H1 (cell line): ENCODE measurements around the gene ADRA2C. TPM values are rescaled to one million over a fixed set of nuclear protein-coding genes. Genes with fewer than 3 reads are reported as not detected.
A peak's percentile ranks its signal among the peaks of the same experiment; 100 is the strongest.

Experiments used
- CTCF ChIA-PET: fragments of 300-600 bp; sonication (Branson Sonifier 250); formaldehyde crosslinking; loops from one replicate; lab custom pipeline; 2021; ENCODE audit not compliant: partially characterized antibody; lab: Charles Lee
- POLR2A ChIA-PET: fragments of 300-600 bp; sonication (Branson Sonifier 250); formaldehyde crosslinking; loops from one replicate; lab custom pipeline; 2021; ENCODE audit warnings: inconsistent platforms; ENCODE audit not compliant: partially characterized antibody; lab: Charles Lee
- DNase-seq, 2 experiments: peaks; one replicate each; pipeline versions ENCODE4 v3.0.0 to v3.0.0-alpha.2; 2010 to 2022; ENCODE audit warnings: low spot score in 2 of 2, low read depth in 1 of 2, mixed read lengths in 1 of 2
- FAIRE-seq: peaks from 2 replicates; lab custom pipeline; 2011; peaks lifted over from hg19 to GRCh38; lab: Jason Lieb, UNC
- H2AFZ ChIP-seq: 2 replicates; pipeline ENCODE4 v1.8.1; 2012; ENCODE audit warnings: low read length, inconsistent platforms
- H2AK5ac ChIP-seq: 2 replicates; pipeline ENCODE4 v1.6.1; 2013; ENCODE audit warnings: low read depth, low read length
- H2BK120ac ChIP-seq: replicated peaks from 2 replicates; pipeline ENCODE3; 2013; ENCODE audit warnings: low read depth, low read length, inconsistent platforms
- H2BK12ac ChIP-seq: 2 replicates; pipeline ENCODE4 v1.6.1; 2013; ENCODE audit warnings: low read depth, low read length
- H2BK15ac ChIP-seq: 2 replicates; pipeline ENCODE4 v1.6.1; 2013; ENCODE audit warnings: low read length
- H2BK20ac ChIP-seq: 2 replicates; pipeline ENCODE4 v1.6.1; 2013; ENCODE audit warnings: low read length
- H2BK5ac ChIP-seq: 2 replicates; pipeline ENCODE4 v1.6.1; 2013; ENCODE audit warnings: low read depth, low read length
- H3K14ac ChIP-seq: 2 replicates; pipeline ENCODE4 v1.6.1; 2013; ENCODE audit warnings: inconsistent platforms; ENCODE audit not compliant: insufficient read length
- H3K18ac ChIP-seq: 2 replicates; pipeline ENCODE4 v1.6.1; 2013; ENCODE audit warnings: low read length; ENCODE audit errors: extremely low read depth
- H3K23ac ChIP-seq: 2 replicates; pipeline ENCODE4 v1.6.1; 2013; ENCODE audit warnings: inconsistent platforms; ENCODE audit not compliant: insufficient read length
- H3K23me2 ChIP-seq: 2 replicates; pipeline ENCODE4 v1.6.1; 2013; ENCODE audit warnings: low read depth, low read length
- H3K27ac ChIP-seq: 2 replicates; pipeline ENCODE4 v1.6.1; 2011; ENCODE audit warnings: low read depth, low read length, inconsistent platforms
- H3K27me3 ChIP-seq, 4 experiments: replicated peaks in 1 of 4; 1 replicate in 1 of 4; 2 replicates in 3 of 4; pipeline versions ENCODE4 v1.6.1 to v1.8.1; 2011 to 2013; ENCODE audit warnings: low read length in 3 of 4, mild to moderate bottlenecking in 3 of 4, inconsistent platforms in 2 of 4, mixed read lengths in 2 of 4, moderate library complexity in 1 of 4; ENCODE audit not compliant: control insufficient read depth in 3 of 4, insufficient read depth in 3 of 4; ENCODE audit errors: extremely low read depth in 1 of 4
- H3K36me3 ChIP-seq, 4 experiments: 2 replicates each; pipeline versions ENCODE4 v1.6.1 to v1.8.1; 2011 to 2013; ENCODE audit warnings: mild to moderate bottlenecking in 4 of 4, low read length in 3 of 4, moderate library complexity in 2 of 4, control low read depth in 1 of 4, inconsistent platforms in 1 of 4; ENCODE audit not compliant: insufficient read depth in 4 of 4, control insufficient read depth in 2 of 4
- H3K4ac ChIP-seq: replicated peaks from 2 replicates; pipeline ENCODE3; 2013; ENCODE audit warnings: low read length, low read depth, mixed read lengths, inconsistent platforms; ENCODE audit not compliant: insufficient read length
- H3K4me1 ChIP-seq, 4 experiments: replicated peaks in 1 of 4; 1 replicate in 1 of 4; 2 replicates in 3 of 4; pipeline versions ENCODE4 v1.6.1 to v1.8.1; 2011 to 2013; ENCODE audit warnings: low read length in 3 of 4, inconsistent platforms in 2 of 4, mixed read lengths in 1 of 4; ENCODE audit not compliant: insufficient read depth in 4 of 4, control insufficient read depth in 3 of 4
- H3K4me2 ChIP-seq, 2 experiments: 2 replicates each; pipeline versions ENCODE4 v1.6.1 to v1.8.1; 2011 to 2013; ENCODE audit warnings: low read depth in 2 of 2, low read length in 2 of 2, control low read depth in 1 of 2, inconsistent platforms in 1 of 2, mild to moderate bottlenecking in 1 of 2; ENCODE audit not compliant: insufficient read depth in 1 of 2
- H3K4me3 ChIP-seq, 4 experiments: fragments of 200-600, 300-600 bp in 1 of 4; sonication (generic), shearing (Covaris generic), sonication (Bioruptor Twin) in 1 of 4; 2 replicates each; pipeline versions ENCODE4 v1.5.1 to v1.8.1; 2011 to 2016; ENCODE audit warnings: low read length in 4 of 4, low read depth in 3 of 4, control low read depth in 2 of 4, inconsistent platforms in 2 of 4, mild to moderate bottlenecking in 2 of 4, mixed read lengths in 1 of 4, moderate library complexity in 1 of 4; ENCODE audit not compliant: insufficient read depth in 2 of 4; ENCODE audit errors: extremely low read depth in 1 of 4
- H3K56ac ChIP-seq: replicated peaks from 2 replicates; pipeline ENCODE3; 2013; ENCODE audit warnings: low read depth, mild to moderate bottlenecking, mixed read lengths, low read length, inconsistent platforms; ENCODE audit not compliant: insufficient read length
- H3K79me1 ChIP-seq: 2 replicates; pipeline ENCODE4 v1.6.1; 2013; ENCODE audit warnings: low read depth, low read length, control low read depth
- H3K79me2 ChIP-seq, 2 experiments: 2 replicates each; pipeline versions ENCODE4 v1.6.1 to v1.8.1; 2012 to 2013; ENCODE audit warnings: low read length in 2 of 2, mild to moderate bottlenecking in 2 of 2, inconsistent platforms in 1 of 2; ENCODE audit not compliant: insufficient read depth in 2 of 2, control insufficient read depth in 1 of 2
- H3K9ac ChIP-seq, 4 experiments: replicated peaks in 1 of 4; 1 replicate in 1 of 4; 2 replicates in 3 of 4; pipeline versions ENCODE4 v1.6.1 to v1.8.1; 2011 to 2013; ENCODE audit warnings: low read depth in 3 of 4, low read length in 3 of 4, control low read depth in 2 of 4, mild to moderate bottlenecking in 2 of 4, moderate library complexity in 2 of 4, inconsistent platforms in 1 of 4; ENCODE audit errors: extremely low read depth in 1 of 4
- H3K9me3 ChIP-seq, 2 experiments: 2 replicates each; pipeline versions ENCODE4 v1.6.1 to v1.8.1; 2012 to 2013; ENCODE audit warnings: mild to moderate bottlenecking in 2 of 2, moderate library complexity in 2 of 2, control low read depth in 1 of 2, inconsistent platforms in 1 of 2, low read depth in 1 of 2, low read length in 1 of 2, mixed read lengths in 1 of 2; ENCODE audit not compliant: insufficient read depth in 2 of 2
- H4K20me1 ChIP-seq, 2 experiments: replicated peaks in 1 of 2; 2 replicates each; pipeline versions ENCODE3 to v1.8.1; 2011 to 2013; ENCODE audit warnings: inconsistent platforms in 2 of 2, low read length in 2 of 2, mild to moderate bottlenecking in 1 of 2; ENCODE audit not compliant: insufficient read depth in 2 of 2, control insufficient read depth in 1 of 2
- H4K5ac ChIP-seq: 2 replicates; pipeline ENCODE4 v1.6.1; 2013; ENCODE audit warnings: low read length, low read depth, mixed read lengths, inconsistent platforms; ENCODE audit not compliant: insufficient read length
- H4K8ac ChIP-seq: 2 replicates; pipeline ENCODE4 v1.8.0; 2013; ENCODE audit warnings: mild to moderate bottlenecking, moderate library complexity, low read length, inconsistent platforms; ENCODE audit not compliant: insufficient read depth; ENCODE audit errors: extremely low read depth
- H4K91ac ChIP-seq: replicated peaks from 2 replicates; pipeline ENCODE3; 2013; ENCODE audit warnings: low read length, mixed read lengths, inconsistent platforms; ENCODE audit not compliant: insufficient read length
- HDAC2 ChIP-seq, 2 experiments: fragments of 300-600 bp in 1 of 2; sonication (generic) in 1 of 2; IDR thresholded peaks; 2 replicates each; pipeline ENCODE4 v1.6.1; 2011 to 2012; ENCODE audit warnings: low read depth in 2 of 2, low read length in 2 of 2, mild to moderate bottlenecking in 2 of 2, moderate library complexity in 2 of 2, borderline replicate concordance in 1 of 2, inconsistent platforms in 1 of 2
- HDAC6 ChIP-seq: IDR thresholded peaks from one replicate; pipeline ENCODE4 v1.7.1; 2012; ENCODE audit warnings: low read depth, mild to moderate bottlenecking, inconsistent platforms, low read length, moderate library complexity
- MAFK ChIP-seq: IDR thresholded peaks from 2 replicates; pipeline ENCODE4 v1.6.1; 2012; ENCODE audit warnings: low read depth, mild to moderate bottlenecking, improper control_type of control experiment, low read length
- POLR2A ChIP-seq, 2 experiments: IDR thresholded peaks; 1 replicate in 1 of 2; 2 replicates in 1 of 2; pipeline ENCODE4 v1.6.1; 2011; ENCODE audit warnings: low read depth in 2 of 2, low read length in 2 of 2, mild to moderate bottlenecking in 2 of 2; ENCODE audit errors: control extremely low read depth in 1 of 2
- SIN3A ChIP-seq, 2 experiments: IDR thresholded peaks in 1 of 2; conservative IDR thresholded peaks in 1 of 2; 2 replicates each; pipeline ENCODE4 v1.6.1; 2011 to 2012; ENCODE audit warnings: low read length in 2 of 2, improper control_type of control experiment in 1 of 2, low read depth in 1 of 2, mild to moderate bottlenecking in 1 of 2
- SP4 ChIP-seq: IDR thresholded peaks from 2 replicates; pipeline ENCODE4 v1.6.1; 2012; ENCODE audit warnings: low read length, inconsistent platforms
- TAF1 ChIP-seq: IDR thresholded peaks from 2 replicates; pipeline ENCODE4 v1.6.1; 2011; ENCODE audit warnings: mild to moderate bottlenecking, low read depth, low read length
- TAF7 ChIP-seq: optimal IDR thresholded peaks from 2 replicates; pipeline ENCODE3; 2011; ENCODE audit warnings: low read depth, mild to moderate bottlenecking, inconsistent platforms, low read length, moderate library complexity, borderline replicate concordance
- WGBS, 2 experiments: shearing (Covaris generic) in 1 of 2; methylation state at CpG; one replicate each; pipeline versions ENCODE4 v1.1.6 to v1.1.7; 2013 to 2015; ENCODE audit warnings: low lambda C conversion rate in 2 of 2, mixed read lengths in 2 of 2, inconsistent platforms in 1 of 2, low coverage in 1 of 2, missing lambda C conversion rate in 1 of 2; ENCODE audit not compliant: insufficient replicate concordance in 2 of 2, insufficient coverage in 1 of 2, insufficient read length in 1 of 2; ENCODE audit errors: extremely low coverage in 1 of 2, missing lambda C conversion rate in 1 of 2; 5-methylcytosine and 5-hydroxymethylcytosine counted together
- polyA plus RNA-seq, 7 experiments: library from polyadenylated mRNA; depleted of rRNA in 3 of 7; stranded (reverse) in 5 of 7; unstranded in 2 of 7; fragments of >200 nt in 5 of 7; fragments of 200-250 nt in 2 of 7; gene quantifications; 1 replicate in 5 of 7; 2 replicates in 1 of 7; 4 replicates in 1 of 7; pipeline versions ENCODE4 v1.2.1 to v1.2.3, GENCODE V29; 2011 to 2013; ENCODE audit warnings: missing spikeins in 2 of 7, mixed read lengths in 2 of 7
- total RNA-seq: library from RNA; stranded (reverse); fragmentation: NEBNext Ultra II Directional; extraction: Animal tissue kit (Norgen Biotek cat#: 25700); gene quantifications from 2 replicates; pipeline ENCODE4 v1.2.1, GENCODE V29; 2021

Gene ADRA2C
- total and polyA plus RNA-seq, 2 of the 8 experiments (the other 6 are each of a cell fraction or from before 2014, with no cell fraction given), result 14.6 to 14.8 TPM

DNA sequence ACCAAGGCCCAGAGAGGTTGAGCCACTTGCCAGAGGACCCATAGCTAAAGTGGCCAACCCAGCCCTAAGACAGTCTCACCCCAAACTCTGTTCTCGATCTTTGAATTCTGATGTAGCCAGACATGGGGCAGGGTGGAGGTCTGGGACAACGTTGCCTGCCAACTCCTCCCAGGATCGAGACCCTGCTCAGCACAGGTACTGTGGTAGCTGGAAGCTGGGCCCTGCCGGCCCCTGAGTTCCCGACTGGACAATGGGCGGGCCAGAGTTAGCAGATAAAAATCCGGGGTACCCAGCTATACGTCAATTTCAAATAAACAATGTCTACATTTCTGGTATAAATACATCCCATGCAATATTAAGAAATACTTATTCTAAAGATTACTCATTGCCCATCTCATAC lies 35.3 kb downstream of the ADRA2C start:
- peak overlapping the region; percentile 60 for H4K91ac ChIP-seq
- TF ChIP-seq HDAC6, result no peak
- TF ChIP-seq TAF1, result no peak
- TF ChIP-seq TAF7, result no peak
- no peak for TF ChIP-seq SP4
- no peak for TF ChIP-seq POLR2A (IDR thresholded peaks at IDR 0.05; ENCODE audit: control extremely low read depth in 1 of 2, low read depth in 2 of 2, low read length in 2 of 2)
- TF ChIP-seq HDAC2 (IDR thresholded peaks at IDR 0.05; ENCODE audit: borderline replicate concordance in 1 of 2, low read depth in 2 of 2, low read length in 2 of 2), result no peak
- TF ChIP-seq SIN3A (conservative IDR thresholded peaks at IDR 0.05 in 1 of 2, IDR thresholded peaks at IDR 0.05 in 1 of 2; ENCODE audit: low read depth in 1 of 2, low read length in 2 of 2), result no peak
- no peak for TF ChIP-seq MAFK
- H2BK20ac ChIP-seq, result no peak overlapping the region; the same call in 1 of the 2 replicates
- H4K20me1 ChIP-seq, result no peaks in the 10 kb centered on the region
- ChIA-PET POLR2A (interaction anchor here (0.9 to 1.3 kb wide), 3 partner anchors 8 to 71 kb away, joined by 3 read pairs; no protein-coding TSS in a partner anchor), CTCF (interaction anchor here (0.6 to 2.2 kb wide), 11 partner anchors 8 to 149 kb away, joined by 3 to 10 read pairs (median 4); no protein-coding TSS in a partner anchor)
- no peak overlapping the region for H3K9ac ChIP-seq
- no peak overlapping the region for H2BK120ac ChIP-seq
- H3K56ac ChIP-seq, result no peak overlapping the region
- FAIRE-seq (no peak), DNase-seq (no peak)
- 94% methylated on average over 8 of the region's 8 CpGs; no CpG with 5 or more reads in 1 of the 2 experiments for whole genome bisulfite sequencing, 2 experiments
- H2AK5ac ChIP-seq, result no peak overlapping the region
- H3K23me2 ChIP-seq, result no peaks in the 10 kb centered on the region
- no peak overlapping the region for H2AFZ ChIP-seq
- H3K4me2 ChIP-seq, result no peak overlapping the region
- H2BK5ac ChIP-seq, result no peak overlapping the region
- H3K14ac ChIP-seq, result no peak overlapping the region
- H3K4me3 ChIP-seq, result no peak overlapping the region
- H3K4ac ChIP-seq, result no peak overlapping the region
- no peaks in the 10 kb centered on the region for H3K79me1 ChIP-seq
- 0 out of 2 replicates have a peak overlapping the region, but pooled peaks have one; percentile 6 for H2BK12ac ChIP-seq
- no peaks in the 10 kb centered on the region for H3K79me2 ChIP-seq
- peaks cover 0 to 3% (median 0%) of the 10 kb centered on the region in 4 experiments; a peak in 1 of 7 replicates for H3K27me3 ChIP-seq
- H4K8ac ChIP-seq, result no peak overlapping the region; the same call in 1 of the 2 replicates
- no peak overlapping the region for H3K18ac ChIP-seq
- H3K23ac ChIP-seq, result no peak overlapping the region
- peaks cover 4 to 17% (median 8%) of the 10 kb centered on the region in 4 experiments; a peak in 6 of 7 replicates for H3K4me1 ChIP-seq
- no peaks in the 10 kb centered on the region; a peak in 1 of 8 replicates for H3K36me3 ChIP-seq
- H2BK15ac ChIP-seq, result no peak overlapping the region
- no peak overlapping the region for H3K27ac ChIP-seq
- no peak overlapping the region for H4K5ac ChIP-seq
- peaks cover 4 to 6% of the 10 kb centered on the region in 2 experiments; a peak in 3 of 4 replicates for H3K9me3 ChIP-seq
